Measurements from ENCODE around the gene SMARCAD1. TPM values are rescaled to one million over a fixed set of nuclear protein-coding genes. Genes with fewer than 3 reads are reported as not detected.

SMARCAD1 gene
- polyA plus RNA-seq (2013, experiment 1 of 2), result 17.2 TPM
- 17.0 TPM for polyA plus RNA-seq (2013, experiment 2 of 2)

- no peak within 1 kb of the TSS for H2BK15ac ChIP-seq (ENCODE audit: low read depth, poor library complexity, severe bottlenecking)
- H3K4me2 ChIP-seq (ENCODE audit: low read length, poor library complexity, severe bottlenecking), result peak within 1 kb of the TSS; percentile 61
- H2BK5ac ChIP-seq (ENCODE audit: low read depth, low read length, poor library complexity, severe bottlenecking), result peak within 1 kb of the TSS; percentile 87
- H4K8ac ChIP-seq (ENCODE audit: low read length), result peak within 1 kb of the TSS; percentile 74
- peaks cover 7 to 33% of the 10 kb centered on the region in 2 experiments for H3K36me3 ChIP-seq (ENCODE audit: control insufficient read depth in 1 of 2, insufficient read depth in 2 of 2, low read depth in 1 of 2, low read length in 2 of 2)
- no peaks in the 10 kb centered on the region for H3K27me3 ChIP-seq (ENCODE audit: control insufficient read depth in 1 of 2, insufficient read depth in 1 of 2, low read length in 2 of 2)
- H3K27ac ChIP-seq (ENCODE audit: low read length, poor library complexity, severe bottlenecking), result peak within 1 kb of the TSS; percentile 97
- H2BK120ac ChIP-seq (ENCODE audit: low read depth, low read length), result peak within 1 kb of the TSS; percentile 44
- H4K91ac ChIP-seq (ENCODE audit: low read length), result peak within 1 kb of the TSS; percentile 44
- H3K79me1 ChIP-seq (replicated peaks; ENCODE audit: low read length, poor library complexity, severe bottlenecking), result peaks cover 4% of the 10 kb centered on the region
- peak within 1 kb of the TSS; percentile 47 for H2AK5ac ChIP-seq (ENCODE audit: low read length, severe bottlenecking)
- peak; percentile 97 for DNase-seq
- peak within 1 kb of the TSS; percentile 69 to 92 for H3K4me3 ChIP-seq (ENCODE audit: insufficient read depth in 1 of 2, low read depth in 1 of 2, low read length in 2 of 2)
- peaks cover 17% of the 10 kb centered on the region for H3K9me3 ChIP-seq (ENCODE audit: control insufficient read depth, low read length)
- H3K9ac ChIP-seq (ENCODE audit: low read length), result peak within 1 kb of the TSS; percentile 98
- H3K23ac ChIP-seq (ENCODE audit: low read length in 2 of 2), result no peak within 1 kb of the TSS
- peak within 1 kb of the TSS in 1 of 2 experiments; percentile 82 for H3K4ac ChIP-seq (ENCODE audit: low read depth in 1 of 2, low read length in 2 of 2)
- H3K14ac ChIP-seq (ENCODE audit: low read length in 2 of 2), result peak within 1 kb of the TSS in 1 of 2 experiments; percentile 30
- no peaks in the 10 kb centered on the region for H3K4me1 ChIP-seq (ENCODE audit: control insufficient read depth, insufficient read depth, low read depth, low read length)
- WGBS, result under 1% methylated on average over 49 of the region's 57 CpGs
- peak within 1 kb of the TSS; percentile 83 for H2AFZ ChIP-seq (ENCODE audit: low read depth, low read length)
- H3K18ac ChIP-seq (ENCODE audit: low read depth in 1 of 2, low read length in 2 of 2), result peak within 1 kb of the TSS; percentile 62 to 89
- no peak within 1 kb of the TSS for H2BK12ac ChIP-seq (ENCODE audit: low read length in 2 of 2)
Measured at GRCh38 chr4:94207469-94208224, at the start of gene SMARCAD1. Gene SMARCAD1, plus strand, starts transcription at chr4:94207865. Its CDS starts 530 bp downstream, at chr4:94208395.

GRCh38 chr4:94158883-94159282 is 48.8 kb upstream of the SMARCAD1 start:
- no peak overlapping the region for H2AFZ ChIP-seq (ENCODE audit: low read depth, low read length)
- no peaks in the 10 kb centered on the region for H3K4me1 ChIP-seq (ENCODE audit: control insufficient read depth, insufficient read depth, low read depth, low read length)
- H2BK120ac ChIP-seq (ENCODE audit: low read depth, low read length), result no peak overlapping the region
- H3K27me3 ChIP-seq (ENCODE audit: control insufficient read depth in 1 of 2, insufficient read depth in 1 of 2, low read length in 2 of 2), result no peaks in the 10 kb centered on the region
- no peak overlapping the region for H2BK12ac ChIP-seq (ENCODE audit: low read length in 2 of 2)
- H3K18ac ChIP-seq (ENCODE audit: low read depth in 1 of 2, low read length in 2 of 2), result no peak overlapping the region
- H2BK5ac ChIP-seq (ENCODE audit: low read depth, low read length, poor library complexity, severe bottlenecking), result no peak overlapping the region
- no peak overlapping the region for H3K9ac ChIP-seq (ENCODE audit: low read length)
- no peak overlapping the region for H3K27ac ChIP-seq (ENCODE audit: low read length, poor library complexity, severe bottlenecking)
- H3K14ac ChIP-seq (ENCODE audit: low read length in 2 of 2), result no peak overlapping the region
- no peak overlapping the region for H3K4me2 ChIP-seq (ENCODE audit: low read length, poor library complexity, severe bottlenecking)
- no peaks in the 10 kb centered on the region for H3K9me3 ChIP-seq (ENCODE audit: control insufficient read depth, low read length)
- no peaks in the 10 kb centered on the region for H3K79me1 ChIP-seq (replicated peaks; ENCODE audit: low read length, poor library complexity, severe bottlenecking)
- H2BK15ac ChIP-seq (ENCODE audit: low read depth, poor library complexity, severe bottlenecking), result no peak overlapping the region
- no peak overlapping the region for H3K4me3 ChIP-seq (ENCODE audit: insufficient read depth in 1 of 2, low read depth in 1 of 2, low read length in 2 of 2)
- H3K4ac ChIP-seq (ENCODE audit: low read depth in 1 of 2, low read length in 2 of 2), result no peak overlapping the region
- no peaks in the 10 kb centered on the region for H3K36me3 ChIP-seq (ENCODE audit: control insufficient read depth in 1 of 2, insufficient read depth in 2 of 2, low read depth in 1 of 2, low read length in 2 of 2)
- 83% methylated on average over 2 of the region's 3 CpGs for WGBS
- H4K91ac ChIP-seq (ENCODE audit: low read length), result no peak overlapping the region
- H3K23ac ChIP-seq (ENCODE audit: low read length in 2 of 2), result no peak overlapping the region
- no peak for DNase-seq
- no peak overlapping the region for H2AK5ac ChIP-seq (ENCODE audit: low read length, severe bottlenecking)
- no peak overlapping the region for H4K8ac ChIP-seq (ENCODE audit: low read length)

DNA sequence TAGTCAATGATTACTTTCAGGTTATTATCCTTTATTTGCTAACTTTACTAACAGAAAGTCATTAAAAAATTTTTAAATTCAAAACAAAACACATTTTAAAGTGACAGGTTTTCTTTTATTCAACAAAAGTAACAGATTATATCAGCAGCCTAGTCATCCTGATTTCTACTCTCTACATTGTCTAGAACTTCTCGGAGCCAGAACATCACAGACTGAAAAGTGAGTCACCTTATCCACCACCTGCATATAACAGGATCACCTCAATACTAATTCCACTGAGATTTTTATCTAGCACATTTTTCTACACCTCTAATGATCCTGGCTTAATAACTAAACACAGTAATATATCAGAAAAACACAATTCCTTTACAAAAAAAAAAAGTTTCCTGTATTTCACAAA is 47.9 kb upstream of the SMARCAD1 start:
- no peak overlapping the region for H3K4me2 ChIP-seq (ENCODE audit: low read length, poor library complexity, severe bottlenecking)
- no peak overlapping the region for H2AK5ac ChIP-seq (ENCODE audit: low read length, severe bottlenecking)
- H3K18ac ChIP-seq (ENCODE audit: low read depth in 1 of 2, low read length in 2 of 2), result no peak overlapping the region
- no peaks in the 10 kb centered on the region for H3K36me3 ChIP-seq (ENCODE audit: control insufficient read depth in 1 of 2, insufficient read depth in 2 of 2, low read depth in 1 of 2, low read length in 2 of 2)
- H3K27me3 ChIP-seq (ENCODE audit: control insufficient read depth in 1 of 2, insufficient read depth in 1 of 2, low read length in 2 of 2), result no peaks in the 10 kb centered on the region
- no peak overlapping the region for H4K91ac ChIP-seq (ENCODE audit: low read length)
- no peaks in the 10 kb centered on the region for H3K4me1 ChIP-seq (ENCODE audit: control insufficient read depth, insufficient read depth, low read depth, low read length)
- 80% methylated on average over 1 of the region's 1 CpG for WGBS
- no peak overlapping the region for H3K9ac ChIP-seq (ENCODE audit: low read length)
- no peak overlapping the region for H3K23ac ChIP-seq (ENCODE audit: low read length in 2 of 2)
- no peaks in the 10 kb centered on the region for H3K9me3 ChIP-seq (ENCODE audit: control insufficient read depth, low read length)
- H3K79me1 ChIP-seq (replicated peaks; ENCODE audit: low read length, poor library complexity, severe bottlenecking), result no peaks in the 10 kb centered on the region
- H2AFZ ChIP-seq (ENCODE audit: low read depth, low read length), result no peak overlapping the region
- no peak overlapping the region for H4K8ac ChIP-seq (ENCODE audit: low read length)
- no peak overlapping the region for H2BK5ac ChIP-seq (ENCODE audit: low read depth, low read length, poor library complexity, severe bottlenecking)
- no peak for DNase-seq
- no peak overlapping the region for H3K4me3 ChIP-seq (ENCODE audit: insufficient read depth in 1 of 2, low read depth in 1 of 2, low read length in 2 of 2)
- no peak overlapping the region for H3K4ac ChIP-seq (ENCODE audit: low read depth in 1 of 2, low read length in 2 of 2)
- H2BK15ac ChIP-seq (ENCODE audit: low read depth, poor library complexity, severe bottlenecking), result no peak overlapping the region
- H2BK12ac ChIP-seq (ENCODE audit: low read length in 2 of 2), result no peak overlapping the region
- H3K14ac ChIP-seq (ENCODE audit: low read length in 2 of 2), result no peak overlapping the region
- H2BK120ac ChIP-seq (ENCODE audit: low read depth, low read length), result no peak overlapping the region
- H3K27ac ChIP-seq (ENCODE audit: low read length, poor library complexity, severe bottlenecking), result no peak overlapping the region

DNA sequence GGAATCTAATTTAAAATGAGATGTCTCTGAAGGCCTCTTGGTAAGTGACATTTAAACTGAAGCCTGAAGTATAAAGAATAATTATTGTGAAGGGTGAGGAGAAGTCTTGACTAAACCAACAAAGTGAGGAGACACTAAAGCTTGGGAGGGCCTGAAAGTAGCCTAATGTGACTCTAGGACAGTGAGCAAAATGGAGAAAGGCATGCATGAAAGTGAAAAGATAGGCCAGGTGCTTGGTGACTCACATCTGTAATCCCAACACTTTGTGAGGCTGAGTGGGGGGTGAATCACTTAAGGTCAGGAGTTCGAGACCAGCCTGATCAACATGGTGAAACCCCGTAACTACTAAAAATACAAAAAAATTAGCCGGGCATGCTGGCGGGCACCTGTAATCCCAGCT is 46.9 kb upstream of the SMARCAD1 start:
- Histone ChIP-seq H3K9me3 (ENCODE audit: control insufficient read depth, low read length) (no peaks in the 10 kb centered on the region), H2BK15ac (ENCODE audit: low read depth, poor library complexity, severe bottlenecking) (no peak overlapping the region)
- WGBS, result 96% methylated on average over 4 of the region's 4 CpGs

More for the DNA sequence above, 46.9 kb upstream of the SMARCAD1 start:
- Histone ChIP-seq H2AFZ (ENCODE audit: low read depth, low read length) (no peak overlapping the region), H3K23ac (ENCODE audit: low read length in 2 of 2) (no peak overlapping the region), H3K79me1 (replicated peaks; ENCODE audit: low read length, poor library complexity, severe bottlenecking) (no peaks in the 10 kb centered on the region), H2BK120ac (ENCODE audit: low read depth, low read length) (no peak overlapping the region), H3K4me2 (ENCODE audit: low read length, poor library complexity, severe bottlenecking) (no peak overlapping the region), H3K4ac (ENCODE audit: low read depth in 1 of 2, low read length in 2 of 2) (no peak overlapping the region), H3K4me3 (ENCODE audit: insufficient read depth in 1 of 2, low read depth in 1 of 2, low read length in 2 of 2) (no peak overlapping the region), H3K27ac (ENCODE audit: low read length, poor library complexity, severe bottlenecking) (no peak overlapping the region), H4K8ac (ENCODE audit: low read length) (no peak overlapping the region), H3K4me1 (ENCODE audit: control insufficient read depth, insufficient read depth, low read depth, low read length) (no peaks in the 10 kb centered on the region), H3K18ac (ENCODE audit: low read depth in 1 of 2, low read length in 2 of 2) (no peak overlapping the region), H3K36me3 (ENCODE audit: control insufficient read depth in 1 of 2, insufficient read depth in 2 of 2, low read depth in 1 of 2, low read length in 2 of 2) (no peaks in the 10 kb centered on the region), H2AK5ac (ENCODE audit: low read length, severe bottlenecking) (no peak overlapping the region), H3K27me3 (ENCODE audit: control insufficient read depth in 1 of 2, insufficient read depth in 1 of 2, low read length in 2 of 2) (no peaks in the 10 kb centered on the region), H4K91ac (ENCODE audit: low read length) (no peak overlapping the region), H3K9ac (ENCODE audit: low read length) (no peak overlapping the region), H2BK5ac (ENCODE audit: low read depth, low read length, poor library complexity, severe bottlenecking) (no peak overlapping the region), H2BK12ac (ENCODE audit: low read length in 2 of 2) (no peak overlapping the region), H3K14ac (ENCODE audit: low read length in 2 of 2) (no peak overlapping the region)
- DNase-seq, result no peak
